Natural killer cell treated with Interleukin-12 subunit alpha and Interleukin-12 subunit beta and Interleukin-15 and Interleukin-18, amount 100 ng/mL, for 72 hours (primary cell): ENCODE measurements around the gene LRRC71. TPM values are rescaled to one million over a fixed set of nuclear protein-coding genes. Genes with fewer than 3 reads are reported as not detected.
A peak's percentile ranks its signal among the peaks of the same experiment; 100 is the strongest.

Experiments used
- ATAC-seq, 2 donors: fragments of 150-1000 bp; cut with Tn5 transposase in 1 of 2; sonication (Bioruptor Pico), chemical (Tn5 transposase) in 1 of 2; 2 replicates each; pipeline ENCODE4 v1.10.0; 2021
- DNase-seq: peaks from one replicate; pipeline ENCODE4 v3.0.0; 2022; ENCODE audit warnings: low spot score
- H3K27ac Mint-ChIP-seq, 2 donors: 1 replicate in 1 of 2; 2 replicates in 1 of 2; pipeline ENCODE4 v1.8.0; 2022; ENCODE audit warnings: mixed read lengths in 2 of 2, mild to moderate bottlenecking in 1 of 2, moderate library complexity in 1 of 2
- H3K27me3 Mint-ChIP-seq, 2 donors: 1 replicate in 1 of 2; 2 replicates in 1 of 2; pipeline ENCODE4 v1.8.0; 2022; ENCODE audit warnings: mixed read lengths in 2 of 2
- H3K36me3 Mint-ChIP-seq: one replicate; pipeline ENCODE4 v1.8.0; 2022; ENCODE audit warnings: mixed read lengths
- H3K4me1 Mint-ChIP-seq, 2 donors: 1 replicate in 1 of 2; 2 replicates in 1 of 2; pipeline ENCODE4 v1.8.0; 2022; ENCODE audit warnings: low read depth in 2 of 2, mixed read lengths in 2 of 2, mild to moderate bottlenecking in 1 of 2
- H3K4me3 Mint-ChIP-seq: one replicate; pipeline ENCODE4 v1.8.0; 2022; ENCODE audit warnings: mixed read lengths
- H3K9me3 Mint-ChIP-seq: 2 replicates; pipeline ENCODE4 v1.8.0; 2022; ENCODE audit warnings: mixed read lengths
- total RNA-seq, 2 donors: library from RNA; stranded (reverse); gene quantifications; one replicate each; pipeline ENCODE4 v1.2.3, GENCODE V29; 2022

Gene LRRC71
- total RNA-seq: not detected

DNA sequence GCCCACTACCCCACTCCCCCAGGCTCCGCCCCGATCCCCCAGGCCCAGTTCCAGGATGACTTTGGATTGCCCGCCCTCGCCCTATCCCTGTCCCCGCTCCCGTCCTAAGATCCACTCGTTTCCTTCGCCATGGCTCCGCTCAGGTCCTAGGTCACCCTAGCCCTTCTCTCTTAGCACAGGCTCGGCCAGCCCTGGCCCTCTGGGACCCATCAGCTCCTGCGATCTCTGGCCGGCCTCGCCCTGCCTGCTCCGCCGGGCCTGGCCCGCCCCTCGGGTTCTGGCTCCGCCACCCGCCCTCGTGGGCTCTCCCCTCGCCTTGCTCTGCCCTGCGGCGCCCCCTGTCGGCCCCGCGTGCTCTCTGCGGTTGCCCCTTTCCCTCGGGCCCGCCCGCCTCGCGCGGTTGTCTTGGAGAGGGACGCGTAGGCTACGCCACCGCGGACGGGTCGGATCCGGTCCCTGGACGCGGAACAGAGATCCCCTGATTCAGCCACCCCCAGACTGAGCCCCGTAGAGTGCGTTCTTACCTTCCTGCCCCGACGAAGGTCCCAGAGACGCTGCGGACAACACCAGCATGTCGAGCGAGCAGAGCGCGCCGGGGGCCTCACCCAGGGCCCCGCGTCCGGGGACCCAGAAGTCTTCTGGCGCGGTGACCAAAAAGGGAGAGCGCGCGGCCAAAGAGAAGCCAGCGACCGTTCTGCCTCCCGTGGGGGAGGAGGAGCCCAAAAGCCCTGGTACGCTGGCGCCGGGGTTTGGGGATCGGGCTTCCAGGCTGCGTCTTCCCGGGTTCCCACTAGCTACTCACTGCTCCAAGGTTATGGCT is at the start of gene LRRC71:
Gene LRRC71, plus strand, starts transcription at position 400 of the 820 bp plus-strand sequence. Its CDS starts 172 bp downstream, at position 572.
- peaks cover 41 to 58% of the 10 kb centered on the region in 2 donors for H3K27me3 Mint-ChIP-seq
- peaks cover 4 to 13% of the 10 kb centered on the region in 2 donors for H3K4me1 Mint-ChIP-seq
- no peak within 1 kb of the TSS for H3K4me3 Mint-ChIP-seq
- no peaks in the 10 kb centered on the region for H3K9me3 Mint-ChIP-seq
- H3K36me3 Mint-ChIP-seq: no peaks in the 10 kb centered on the region
- no peak within 1 kb of the TSS for H3K27ac Mint-ChIP-seq
- DNase-seq (no peak), ATAC-seq (peak; percentile 76 to 81)

DNA sequence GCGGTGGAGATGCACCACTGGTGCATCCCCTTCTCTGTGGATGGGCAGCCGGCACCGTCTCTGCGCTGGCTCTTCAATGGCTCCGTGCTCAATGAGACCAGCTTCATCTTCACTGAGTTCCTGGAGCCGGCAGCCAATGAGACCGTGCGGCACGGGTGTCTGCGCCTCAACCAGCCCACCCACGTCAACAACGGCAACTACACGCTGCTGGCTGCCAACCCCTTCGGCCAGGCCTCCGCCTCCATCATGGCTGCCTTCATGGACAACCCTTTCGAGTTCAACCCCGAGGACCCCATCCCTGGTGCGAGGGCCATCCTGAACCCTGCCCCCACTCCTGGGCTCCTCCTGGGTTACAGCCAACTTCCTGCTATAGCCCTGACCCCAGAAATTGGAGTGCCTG is 46.8 kb upstream of the LRRC71 start:
- Mint-ChIP-seq H3K9me3 (no peaks in the 10 kb centered on the region), H3K4me3 (no peak overlapping the region), H3K27me3 (peaks cover 8 to 21% of the 10 kb centered on the region in 2 donors), H3K4me1 (no peaks in the 10 kb centered on the region), H3K27ac (no peak overlapping the region), H3K36me3 (no peaks in the 10 kb centered on the region)
- ATAC-seq: no peak
- no peak for DNase-seq

DNA sequence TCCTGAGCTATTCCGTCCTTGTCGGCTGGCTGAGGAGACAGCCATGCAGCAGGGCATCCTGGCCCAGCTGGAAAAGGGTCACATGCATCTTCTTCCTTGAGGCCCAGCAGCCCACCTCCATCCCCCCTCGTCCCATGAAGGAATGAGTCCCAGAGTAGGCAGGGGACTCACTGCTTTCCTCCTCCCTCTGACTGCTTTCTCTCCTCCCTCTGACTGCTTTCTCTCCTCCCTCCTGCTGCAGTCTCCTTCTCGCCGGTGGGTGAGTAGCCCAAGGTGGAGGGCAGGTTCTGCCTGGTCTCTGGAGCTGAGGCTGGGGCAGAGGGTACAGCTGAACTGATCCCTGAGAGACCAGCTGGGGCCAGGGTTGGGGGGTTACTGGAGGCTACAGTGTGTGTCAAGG is 46.3 kb upstream of the LRRC71 start:
- Mint-ChIP-seq H3K27me3 (peaks cover 8 to 22% of the 10 kb centered on the region in 2 donors), H3K36me3 (no peaks in the 10 kb centered on the region), H3K4me1 (no peaks in the 10 kb centered on the region), H3K4me3 (no peak overlapping the region), H3K9me3 (no peaks in the 10 kb centered on the region), H3K27ac (no peak overlapping the region)
- ATAC-seq (no peak), DNase-seq (no peak)

DNA sequence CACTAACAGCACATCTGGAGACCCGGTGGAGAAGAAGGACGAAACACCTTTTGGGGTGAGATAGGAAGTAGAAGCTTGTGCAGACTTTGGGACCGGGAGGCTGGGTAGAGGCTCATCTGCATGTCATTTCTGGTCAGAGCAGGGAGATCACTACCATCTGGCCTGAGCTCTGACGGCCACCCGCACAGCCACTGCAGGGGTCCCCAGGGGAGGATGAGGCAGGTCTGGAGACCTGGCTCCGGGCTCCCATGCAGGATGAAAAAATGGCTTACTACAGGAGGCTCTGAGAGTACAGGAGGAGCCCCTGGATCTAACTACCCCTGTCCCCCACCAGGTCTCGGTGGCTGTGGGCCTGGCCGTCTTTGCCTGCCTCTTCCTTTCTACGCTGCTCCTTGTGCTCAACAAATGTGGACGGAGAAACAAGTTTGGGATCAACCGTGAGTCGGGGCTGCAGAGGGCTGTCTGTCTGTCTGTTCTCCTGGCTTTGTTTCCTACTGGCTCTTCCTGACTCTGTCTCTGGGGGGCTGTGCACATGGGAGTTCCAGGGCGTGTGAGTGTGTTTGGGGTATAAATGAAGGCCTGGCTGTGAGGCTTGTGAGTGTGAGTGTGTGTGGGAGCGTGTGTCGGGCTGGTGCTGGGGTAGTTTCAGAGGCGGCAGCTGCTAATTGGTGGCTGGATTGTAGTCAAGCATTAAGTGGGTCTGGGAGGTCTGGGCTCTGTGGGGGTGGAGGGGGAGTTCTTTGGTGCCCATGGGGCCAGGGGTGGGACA is 45.7 kb upstream of the LRRC71 start:
- Mint-ChIP-seq H3K36me3 (no peaks in the 10 kb centered on the region), H3K27ac (no peak overlapping the region), H3K9me3 (no peaks in the 10 kb centered on the region), H3K4me1 (no peaks in the 10 kb centered on the region), H3K27me3 (peaks cover 8 to 20% of the 10 kb centered on the region in 2 donors), H3K4me3 (no peak overlapping the region)
- DNase-seq (no peak), ATAC-seq (no peak)

DNA sequence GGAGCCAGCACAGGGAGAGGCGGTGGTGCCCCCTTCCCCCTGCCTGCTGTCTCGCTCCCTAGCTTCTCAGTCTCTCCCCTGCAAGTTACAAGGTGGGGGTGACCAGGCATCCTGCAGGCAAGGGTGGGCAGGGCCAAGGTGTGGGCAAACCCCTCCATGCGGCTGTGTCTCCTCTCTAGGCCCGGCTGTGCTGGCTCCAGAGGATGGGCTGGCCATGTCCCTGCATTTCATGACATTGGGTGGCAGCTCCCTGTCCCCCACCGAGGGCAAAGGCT is 45.2 kb upstream of the LRRC71 start:
- H3K36me3 Mint-ChIP-seq: no peaks in the 10 kb centered on the region
- no peaks in the 10 kb centered on the region for H3K9me3 Mint-ChIP-seq
- ATAC-seq (no peak), DNase-seq (no peak)
- H3K4me3 Mint-ChIP-seq: no peak overlapping the region
- H3K4me1 Mint-ChIP-seq: no peaks in the 10 kb centered on the region
- no peak overlapping the region for H3K27ac Mint-ChIP-seq
- H3K27me3 Mint-ChIP-seq: peaks cover 8 to 20% of the 10 kb centered on the region in 2 donors

DNA sequence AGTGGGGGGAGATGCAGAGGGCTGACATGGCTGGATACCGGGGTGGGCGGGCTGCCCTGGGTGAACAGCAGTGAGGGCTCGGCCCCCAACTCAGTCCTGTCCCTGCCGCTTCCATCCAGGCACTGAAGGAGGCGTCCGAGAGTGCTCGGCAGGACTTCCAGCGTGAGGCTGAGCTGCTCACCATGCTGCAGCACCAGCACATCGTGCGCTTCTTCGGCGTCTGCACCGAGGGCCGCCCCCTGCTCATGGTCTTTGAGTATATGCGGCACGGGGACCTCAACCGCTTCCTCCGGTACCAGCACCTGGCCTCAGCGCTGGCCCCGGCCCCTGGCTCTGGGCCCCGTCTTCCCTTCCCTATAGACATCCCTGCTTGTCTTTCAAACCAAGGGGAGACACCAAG is 44.2 kb upstream of the LRRC71 start:
- Mint-ChIP-seq H3K4me3 (no peak overlapping the region), H3K4me1 (no peaks in the 10 kb centered on the region), H3K36me3 (no peaks in the 10 kb centered on the region), H3K27me3 (peaks cover 8 to 20% of the 10 kb centered on the region in 2 donors), H3K9me3 (no peaks in the 10 kb centered on the region), H3K27ac (no peak overlapping the region)
- no peak for DNase-seq
- ATAC-seq: no peak

DNA sequence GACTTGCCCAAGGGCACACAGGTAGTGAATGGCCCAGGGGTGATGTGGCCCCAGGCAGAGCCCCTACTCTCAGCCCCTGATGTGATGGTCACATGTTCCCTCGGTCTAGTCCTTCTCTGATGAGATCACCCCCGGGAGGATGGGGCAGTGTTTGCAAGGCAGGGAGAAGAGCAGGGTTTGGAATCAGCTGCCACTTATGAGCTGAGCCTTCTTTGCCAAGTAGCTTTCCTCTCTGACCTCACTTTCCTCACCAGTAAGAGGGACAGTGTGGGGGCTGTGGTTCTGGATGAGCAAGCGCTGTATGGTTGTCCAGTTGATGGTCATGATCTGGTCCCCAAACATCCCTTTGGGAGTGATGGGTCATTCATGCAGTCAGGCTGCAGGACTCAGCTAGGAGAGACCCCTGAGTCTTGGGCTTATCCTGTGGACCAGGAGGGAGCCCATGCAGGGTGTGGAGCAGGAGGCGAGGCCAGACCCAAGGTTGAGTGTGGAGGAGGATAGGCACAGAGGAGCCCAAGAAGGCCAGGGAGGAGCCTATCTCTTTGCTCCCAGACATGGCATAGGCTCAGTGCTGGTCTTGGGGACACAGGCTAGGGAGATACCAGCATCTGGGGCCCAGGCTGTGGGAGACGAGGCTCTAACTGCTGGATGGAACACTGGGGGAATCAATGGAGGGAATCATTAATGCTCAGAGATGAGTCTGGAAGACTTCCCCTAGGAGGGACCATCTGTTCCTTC is 42.8 kb upstream of the LRRC71 start:
- no peak overlapping the region for H3K4me3 Mint-ChIP-seq
- H3K27ac Mint-ChIP-seq: no peak overlapping the region
- no peaks in the 10 kb centered on the region for H3K9me3 Mint-ChIP-seq
- H3K4me1 Mint-ChIP-seq: no peaks in the 10 kb centered on the region
- no peaks in the 10 kb centered on the region for H3K36me3 Mint-ChIP-seq
- no peak for DNase-seq
- H3K27me3 Mint-ChIP-seq: peaks cover 16 to 25% of the 10 kb centered on the region in 2 donors
- peak in 1 of 2 donors; percentile 24 for ATAC-seq

DNA sequence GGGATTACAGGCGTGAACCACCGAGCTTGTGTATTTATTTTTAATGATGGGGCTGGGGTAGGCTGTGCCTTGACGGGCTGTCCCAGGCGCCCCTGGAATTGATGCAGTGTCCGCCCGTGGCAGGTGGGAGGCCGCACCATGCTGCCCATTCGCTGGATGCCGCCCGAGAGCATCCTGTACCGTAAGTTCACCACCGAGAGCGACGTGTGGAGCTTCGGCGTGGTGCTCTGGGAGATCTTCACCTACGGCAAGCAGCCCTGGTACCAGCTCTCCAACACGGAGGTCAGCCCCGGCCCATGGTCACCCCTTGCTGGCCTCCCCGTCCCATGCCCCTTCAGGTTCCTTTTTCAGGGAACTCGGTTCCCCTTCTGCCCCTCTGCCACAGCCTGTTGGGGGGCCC is 40.6 kb upstream of the LRRC71 start:
- peaks cover 12 to 29% of the 10 kb centered on the region in 2 donors for H3K27me3 Mint-ChIP-seq
- no peaks in the 10 kb centered on the region for H3K4me1 Mint-ChIP-seq
- no peaks in the 10 kb centered on the region for H3K9me3 Mint-ChIP-seq
- ATAC-seq (no peak), DNase-seq (no peak)
- H3K4me3 Mint-ChIP-seq: no peak overlapping the region
- H3K27ac Mint-ChIP-seq: no peak overlapping the region
- no peaks in the 10 kb centered on the region for H3K36me3 Mint-ChIP-seq

DNA sequence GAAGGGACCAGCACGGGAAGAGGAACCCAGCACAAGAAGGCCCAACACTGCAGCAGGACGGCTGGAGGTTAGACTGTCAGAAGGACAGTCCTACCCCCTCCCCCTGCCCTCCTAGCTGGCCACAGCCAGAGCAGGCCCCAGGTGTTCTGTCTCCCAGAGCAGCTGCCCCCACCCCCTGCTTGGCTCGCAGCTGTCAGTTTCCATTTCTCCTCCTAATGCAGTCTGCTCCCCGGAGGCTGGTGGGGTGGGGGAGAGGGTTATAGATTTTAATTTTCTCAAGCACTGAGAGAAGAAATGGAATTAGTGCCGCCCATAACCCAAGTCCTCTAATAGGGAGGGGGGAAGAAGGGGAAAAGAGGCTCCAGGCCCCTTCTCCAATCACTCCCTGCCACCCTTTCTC is 40.0 kb upstream of the LRRC71 start:
- no peak for DNase-seq
- Mint-ChIP-seq H3K4me1 (no peaks in the 10 kb centered on the region), H3K36me3 (no peaks in the 10 kb centered on the region), H3K9me3 (no peaks in the 10 kb centered on the region), H3K27ac (no peak overlapping the region), H3K27me3 (peaks cover 8 to 27% of the 10 kb centered on the region in 2 donors), H3K4me3 (no peak overlapping the region)
- ATAC-seq: no peak

DNA sequence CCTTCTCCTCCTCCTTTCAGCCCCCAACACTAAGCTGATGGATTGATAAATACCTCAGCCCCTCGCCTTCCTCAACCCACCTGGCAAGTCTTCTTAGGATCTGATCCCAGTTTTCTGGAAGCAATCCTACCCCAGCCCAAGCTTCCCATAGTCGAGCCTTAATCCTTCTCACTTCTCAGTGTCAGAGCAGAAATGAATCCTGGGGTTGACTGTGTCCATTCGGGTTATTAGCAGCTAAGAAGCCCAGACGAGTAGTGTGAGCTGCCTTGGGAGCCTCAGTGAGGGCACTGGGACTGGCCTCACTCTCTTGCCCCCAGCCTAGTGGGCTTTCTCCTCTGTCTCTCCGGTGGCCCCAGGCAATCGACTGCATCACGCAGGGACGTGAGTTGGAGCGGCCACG is 39.3 kb upstream of the LRRC71 start:
- H3K27ac Mint-ChIP-seq: no peak overlapping the region
- DNase-seq (no peak), ATAC-seq (no peak)
- H3K4me1 Mint-ChIP-seq: no peaks in the 10 kb centered on the region
- no peaks in the 10 kb centered on the region for H3K9me3 Mint-ChIP-seq
- no peak overlapping the region for H3K4me3 Mint-ChIP-seq
- H3K36me3 Mint-ChIP-seq: no peaks in the 10 kb centered on the region
- peaks cover 9 to 29% of the 10 kb centered on the region in 2 donors for H3K27me3 Mint-ChIP-seq

DNA sequence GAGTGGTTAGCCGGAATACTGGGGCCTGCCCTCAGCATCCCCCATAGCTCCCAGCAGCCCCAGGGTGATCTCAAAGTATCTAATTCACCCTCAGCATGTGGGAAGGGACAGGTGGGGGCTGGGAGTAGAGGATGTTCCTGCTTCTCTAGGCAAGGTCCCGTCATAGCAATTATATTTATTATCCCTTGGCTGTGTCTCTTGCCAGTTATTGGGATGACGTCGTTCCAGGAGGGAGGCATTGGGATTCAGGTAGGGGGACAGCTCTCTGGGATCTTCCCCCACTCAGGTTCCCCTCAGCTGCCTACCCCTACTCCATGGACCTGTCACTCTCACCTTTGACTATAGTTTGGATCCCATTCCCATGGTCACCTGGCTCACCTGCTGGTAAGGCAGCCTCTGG is 38.8 kb upstream of the LRRC71 start:
- Mint-ChIP-seq H3K27ac (no peak overlapping the region), H3K4me1 (no peaks in the 10 kb centered on the region), H3K4me3 (no peak overlapping the region), H3K9me3 (no peaks in the 10 kb centered on the region), H3K27me3 (peaks cover 14 to 31% of the 10 kb centered on the region in 2 donors), H3K36me3 (no peaks in the 10 kb centered on the region)
- DNase-seq (no peak), ATAC-seq (no peak)

DNA sequence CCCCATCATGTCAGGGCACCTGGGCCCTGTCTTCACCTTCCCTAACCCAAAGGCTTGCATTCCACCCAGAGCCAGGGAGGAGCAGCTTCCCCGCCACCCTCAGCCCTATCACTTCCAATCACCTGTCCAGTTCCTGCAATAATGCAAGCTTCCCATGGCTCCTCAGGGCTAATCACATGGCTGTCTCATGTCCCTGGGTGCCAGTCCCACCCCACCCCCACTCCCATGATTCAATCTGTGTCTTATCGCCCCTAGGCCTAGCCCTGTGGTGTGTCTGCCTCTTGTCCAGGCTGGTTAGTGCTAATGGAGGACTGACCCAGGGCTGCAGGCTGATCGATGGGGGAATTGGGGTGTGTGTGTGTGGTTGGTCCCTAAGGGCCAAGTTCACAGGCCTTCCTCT is 37.9 kb upstream of the LRRC71 start:
- no peak for ATAC-seq
- H3K27ac Mint-ChIP-seq: no peak overlapping the region
- H3K9me3 Mint-ChIP-seq: no peaks in the 10 kb centered on the region
- no peaks in the 10 kb centered on the region for H3K4me1 Mint-ChIP-seq
- H3K4me3 Mint-ChIP-seq: no peak overlapping the region
- no peaks in the 10 kb centered on the region for H3K36me3 Mint-ChIP-seq
- DNase-seq: no peak
- H3K27me3 Mint-ChIP-seq: peaks cover 16 to 33% of the 10 kb centered on the region in 2 donors

DNA sequence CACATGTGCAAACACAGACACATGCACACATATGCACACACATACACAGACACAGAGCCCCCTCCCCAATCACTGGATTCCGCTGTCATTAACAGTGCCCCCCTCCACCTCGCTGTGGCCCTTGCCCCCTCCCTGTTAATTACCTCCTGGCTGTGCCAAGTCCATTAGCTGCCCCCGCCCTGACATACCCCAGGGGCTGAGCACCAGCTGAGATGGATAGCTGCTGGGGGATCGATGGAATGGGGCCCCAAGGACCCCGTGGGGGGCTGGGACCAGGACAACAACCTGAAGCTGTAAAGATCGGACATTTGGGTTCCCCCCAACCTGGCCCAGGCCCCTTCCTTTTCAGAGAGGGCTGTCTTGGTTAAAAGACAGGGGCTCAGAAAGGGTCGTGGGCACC is 36.5 kb upstream of the LRRC71 start:
- Mint-ChIP-seq H3K4me3 (no peak overlapping the region), H3K9me3 (no peaks in the 10 kb centered on the region), H3K36me3 (no peaks in the 10 kb centered on the region), H3K27ac (no peak overlapping the region), H3K4me1 (no peaks in the 10 kb centered on the region), H3K27me3 (peaks cover 21 to 30% of the 10 kb centered on the region in 2 donors)
- DNase-seq (no peak), ATAC-seq (no peak)
